RWPE2 (cell line): ENCODE results near the gene ZAP70.
A peak's percentile ranks its signal among the peaks of the same experiment; 100 is the strongest.

Experiments
- ATAC-seq: fragments of 200-7000 bp; cut with Tn5 transposase; 3 replicates; pipeline ENCODE4 v1.9.1; 2021; ENCODE audit warnings: low read depth
- DNase-seq: peaks from one replicate; pipeline ENCODE4 v3.0.0-alpha.2; 2020; ENCODE audit warnings: low spot score
- H3K27ac ChIP-seq: fragments of 450-650 bp; 2 replicates; pipeline ENCODE4 v1.5.1; 2017; ENCODE audit warnings: mild to moderate bottlenecking; ENCODE audit not compliant: poor library complexity, severe bottlenecking
- H3K27me3 ChIP-seq: fragments of 250-450 bp; sonication (Bioruptor Pico); 2 replicates; pipeline ENCODE4 v1.5.1; 2021; ENCODE audit warnings: mild to moderate bottlenecking, moderate library complexity; ENCODE audit not compliant: insufficient read depth, poor library complexity, severe bottlenecking
- H3K36me3 ChIP-seq: fragments of 250-450 bp; sonication (Bioruptor Pico); 2 replicates; pipeline ENCODE4 v1.5.1; 2020; ENCODE audit warnings: low read depth, mild to moderate bottlenecking, moderate library complexity
- H3K4me1 ChIP-seq: fragments of 250-450 bp; sonication (Bioruptor Pico); 2 replicates; pipeline ENCODE4 v1.5.1; 2021; ENCODE audit warnings: mild to moderate bottlenecking, moderate library complexity; ENCODE audit not compliant: insufficient read depth, poor library complexity, severe bottlenecking
- H3K4me3 ChIP-seq: fragments of 250-450 bp; sonication (Bioruptor Pico); 2 replicates; pipeline ENCODE4 v1.5.1; 2021; ENCODE audit warnings: mild to moderate bottlenecking, moderate library complexity; ENCODE audit not compliant: severe bottlenecking
- H3K9me3 ChIP-seq: fragments of 250-450 bp; sonication (Bioruptor Pico); 2 replicates; pipeline ENCODE4 v1.5.1; 2021; ENCODE audit warnings: mild to moderate bottlenecking, moderate library complexity; ENCODE audit not compliant: severe bottlenecking
- CTCF ChIP-seq: fragments of 450-650 bp; IDR thresholded peaks from one replicate; pipeline ENCODE4 v1.5.1; 2017; ENCODE audit warnings: mild to moderate bottlenecking, moderate library complexity; ENCODE audit not compliant: poor library complexity, severe bottlenecking

ZAP70 gene

GRCh38 chr2:97743913-97744312, 30.5 kb downstream of the ZAP70 start:
- ATAC-seq (no peak), DNase-seq (peak; percentile 22)
- Histone ChIP-seq H3K4me1 (peaks cover 17% of the 10 kb centered on the region), H3K27me3 (no peaks in the 10 kb centered on the region), H3K4me3 (no peak overlapping the region), H3K27ac (no peak overlapping the region), H3K36me3 (no peaks in the 10 kb centered on the region), H3K9me3 (no peaks in the 10 kb centered on the region)
- no peak for TF ChIP-seq CTCF

GRCh38 chr2:97745474-97746174, 32.2 kb downstream of the ZAP70 start:
- TF ChIP-seq CTCF: no peak
- peak; percentile 13 for DNase-seq
- H3K4me1 ChIP-seq: peaks cover 16% of the 10 kb centered on the region
- no peaks in the 10 kb centered on the region for H3K9me3 ChIP-seq
- H3K4me3 ChIP-seq: no peak overlapping the region
- no peaks in the 10 kb centered on the region for H3K36me3 ChIP-seq
- H3K27me3 ChIP-seq: no peaks in the 10 kb centered on the region
- no peak overlapping the region for H3K27ac ChIP-seq
- ATAC-seq: 0 out of 3 replicates have a peak, but pooled peaks have one; percentile 19

GRCh38 chr2:97747285-97747684, 33.9 kb downstream of the ZAP70 start:
- no peak overlapping the region for H3K4me3 ChIP-seq
- no peaks in the 10 kb centered on the region for H3K9me3 ChIP-seq
- no peak for DNase-seq
- no peak for TF ChIP-seq CTCF
- no peak for ATAC-seq
- no peak overlapping the region for H3K27ac ChIP-seq
- peaks cover 10% of the 10 kb centered on the region for H3K4me1 ChIP-seq
- H3K36me3 ChIP-seq: no peaks in the 10 kb centered on the region
- H3K27me3 ChIP-seq: no peaks in the 10 kb centered on the region

- no peaks in the 10 kb centered on the region for H3K9me3 ChIP-seq
- no peak overlapping the region for H3K4me3 ChIP-seq
- ATAC-seq: no peak
- no peaks in the 10 kb centered on the region for H3K27me3 ChIP-seq
- no peaks in the 10 kb centered on the region for H3K36me3 ChIP-seq
- TF ChIP-seq CTCF: no peak
- H3K4me1 ChIP-seq: peaks cover 11% of the 10 kb centered on the region
- DNase-seq: no peak
- no peak overlapping the region for H3K27ac ChIP-seq
Measured at GRCh38 chr2:97747716-97748115, 34.3 kb downstream of the ZAP70 start.

GRCh38 chr2:97749581-97749980, 36.2 kb downstream of the ZAP70 start:
- H3K4me3 ChIP-seq: no peak overlapping the region
- ATAC-seq: no peak
- no peak for TF ChIP-seq CTCF
- no peak overlapping the region for H3K27ac ChIP-seq
- peak; percentile 38 for DNase-seq
- no peaks in the 10 kb centered on the region for H3K9me3 ChIP-seq
- no peaks in the 10 kb centered on the region for H3K36me3 ChIP-seq
- peaks cover 20% of the 10 kb centered on the region for H3K4me1 ChIP-seq
- H3K27me3 ChIP-seq: no peaks in the 10 kb centered on the region
